Measurements from ENCODE around the gene MAD1L1.

Gene MAD1L1

GRCh38 chr7:2142386-2142785 lies 90.4 kb downstream of the MAD1L1 start:
- Mint-ChIP-seq H3K27ac (no peak overlapping the region), H3K36me3 (peaks cover 6% of the 10 kb centered on the region), H3K9me3 (no peaks in the 10 kb centered on the region), H3K27me3 (no peaks in the 10 kb centered on the region), H3K4me1 (peaks cover 11% of the 10 kb centered on the region), H3K4me3 (no peak overlapping the region)
- CTCF ChIA-PET, result no interaction called here
- DNase-seq, result no peak

- Mint-ChIP-seq H3K4me3 (no peak overlapping the region), H3K4me1 (peaks cover 11% of the 10 kb centered on the region), H3K36me3 (peaks cover 6% of the 10 kb centered on the region), H3K27ac (no peak overlapping the region), H3K9me3 (no peaks in the 10 kb centered on the region), H3K27me3 (no peaks in the 10 kb centered on the region)
- DNase-seq, result no peak
- CTCF ChIA-PET, result no interaction called here
These were observed 91.1 kb downstream of the MAD1L1 start for GRCh38 chr7:2141651-2142050.

- no peaks in the 10 kb centered on the region for H3K27me3 Mint-ChIP-seq
These were observed 91.7 kb downstream of the MAD1L1 start for GRCh38 chr7:2141021-2141410.

GRCh38 chr7:2140216-2141020 lies 92.3 kb downstream of the MAD1L1 start:
- DNase-seq, result no peak
- Mint-ChIP-seq H3K27ac (no peak overlapping the region), H3K4me3 (no peak overlapping the region), H3K27me3 (no peaks in the 10 kb centered on the region), H3K9me3 (no peaks in the 10 kb centered on the region), H3K4me1 (peaks cover 11% of the 10 kb centered on the region), H3K36me3 (peaks cover 6% of the 10 kb centered on the region)
- CTCF ChIA-PET, result no interaction called here

More at GRCh38 chr7:2141021-2141410, 91.7 kb downstream of the MAD1L1 start:
- DNase-seq, result no peak
- CTCF ChIA-PET, result no interaction called here
- peaks cover 11% of the 10 kb centered on the region for H3K4me1 Mint-ChIP-seq
- no peak overlapping the region for H3K27ac Mint-ChIP-seq
- H3K36me3 Mint-ChIP-seq, result peaks cover 6% of the 10 kb centered on the region
- no peaks in the 10 kb centered on the region for H3K9me3 Mint-ChIP-seq
- H3K4me3 Mint-ChIP-seq, result no peak overlapping the region

- Mint-ChIP-seq H3K4me1 (peaks cover 11% of the 10 kb centered on the region), H3K27ac (peak overlapping the region; percentile 5), H3K36me3 (peaks cover 5% of the 10 kb centered on the region), H3K27me3 (no peaks in the 10 kb centered on the region), H3K9me3 (no peaks in the 10 kb centered on the region), H3K4me3 (no peak overlapping the region)
- CTCF ChIA-PET, result no interaction called here
- DNase-seq, result no peak
These were observed 93.6 kb downstream of the MAD1L1 start for GRCh38 chr7:2139004-2139699.

GRCh38 chr7:2138146-2138765 lies 94.5 kb downstream of the MAD1L1 start:
- CTCF ChIA-PET, result no interaction called here
- H3K27me3 Mint-ChIP-seq, result no peaks in the 10 kb centered on the region

GRCh38 chr7:2134740-2135139 lies 98.0 kb downstream of the MAD1L1 start:
- H3K4me1 Mint-ChIP-seq, result peaks cover 11% of the 10 kb centered on the region
- no peak overlapping the region for H3K27ac Mint-ChIP-seq
- H3K4me3 Mint-ChIP-seq, result no peak overlapping the region
- no peak for DNase-seq
- CTCF ChIA-PET, result no interaction called here
- H3K27me3 Mint-ChIP-seq, result no peaks in the 10 kb centered on the region
- H3K9me3 Mint-ChIP-seq, result no peaks in the 10 kb centered on the region
- H3K36me3 Mint-ChIP-seq, result peaks cover 5% of the 10 kb centered on the region

More at GRCh38 chr7:2138146-2138765, 94.5 kb downstream of the MAD1L1 start:
- H3K4me3 Mint-ChIP-seq, result peak overlapping the region; percentile 35
- peaks cover 5% of the 10 kb centered on the region for H3K36me3 Mint-ChIP-seq
- H3K27ac Mint-ChIP-seq, result peak overlapping the region; percentile 86
- peaks cover 11% of the 10 kb centered on the region for H3K4me1 Mint-ChIP-seq
- no peaks in the 10 kb centered on the region for H3K9me3 Mint-ChIP-seq
- DNase-seq, result peak; percentile 79

- CTCF ChIA-PET, result no interaction called here
These were observed 100.5 kb downstream of the MAD1L1 start for GRCh38 chr7:2132243-2132642.

GRCh38 chr7:2131800-2132199 lies 100.9 kb downstream of the MAD1L1 start:
- Mint-ChIP-seq H3K4me1 (no peaks in the 10 kb centered on the region), H3K27me3 (no peaks in the 10 kb centered on the region), H3K4me3 (no peak overlapping the region), H3K9me3 (no peaks in the 10 kb centered on the region), H3K27ac (no peak overlapping the region), H3K36me3 (no peaks in the 10 kb centered on the region)
- CTCF ChIA-PET, result no interaction called here
- no peak for DNase-seq

More at GRCh38 chr7:2132243-2132642, 100.5 kb downstream of the MAD1L1 start:
- H3K4me3 Mint-ChIP-seq, result no peak overlapping the region
- H3K4me1 Mint-ChIP-seq, result no peaks in the 10 kb centered on the region
- H3K9me3 Mint-ChIP-seq, result no peaks in the 10 kb centered on the region
- no peaks in the 10 kb centered on the region for H3K27me3 Mint-ChIP-seq
- no peak for DNase-seq
- H3K27ac Mint-ChIP-seq, result no peak overlapping the region
- no peaks in the 10 kb centered on the region for H3K36me3 Mint-ChIP-seq

GRCh38 chr7:2131341-2131740 lies 101.4 kb downstream of the MAD1L1 start:
- H3K27ac Mint-ChIP-seq, result no peak overlapping the region
- H3K27me3 Mint-ChIP-seq, result no peaks in the 10 kb centered on the region
- no peaks in the 10 kb centered on the region for H3K9me3 Mint-ChIP-seq
- H3K4me1 Mint-ChIP-seq, result no peaks in the 10 kb centered on the region
- CTCF ChIA-PET, result interaction anchor here (0.8 kb wide), 1 partner anchor 12 kb away, joined by 4 read pairs; no protein-coding TSS in a partner anchor
- no peaks in the 10 kb centered on the region for H3K36me3 Mint-ChIP-seq
- no peak for DNase-seq
- H3K4me3 Mint-ChIP-seq, result no peak overlapping the region

- Mint-ChIP-seq H3K4me1 (no peaks in the 10 kb centered on the region), H3K27me3 (no peaks in the 10 kb centered on the region), H3K9me3 (no peaks in the 10 kb centered on the region), H3K36me3 (no peaks in the 10 kb centered on the region), H3K27ac (no peak overlapping the region), H3K4me3 (no peak overlapping the region)
- DNase-seq, result no peak
- CTCF ChIA-PET, result no interaction called here
These were observed 102.7 kb downstream of the MAD1L1 start for GRCh38 chr7:2130096-2130375.

GRCh38 chr7:2129323-2130095 lies 103.2 kb downstream of the MAD1L1 start:
- no peak for DNase-seq
- H3K27me3 Mint-ChIP-seq, result no peaks in the 10 kb centered on the region
- H3K4me1 Mint-ChIP-seq, result no peaks in the 10 kb centered on the region
- no peak overlapping the region for H3K27ac Mint-ChIP-seq
- no peak overlapping the region for H3K4me3 Mint-ChIP-seq
- H3K36me3 Mint-ChIP-seq, result no peaks in the 10 kb centered on the region
- CTCF ChIA-PET, result no interaction called here
- no peaks in the 10 kb centered on the region for H3K9me3 Mint-ChIP-seq

- Mint-ChIP-seq H3K27me3 (no peaks in the 10 kb centered on the region), H3K9me3 (no peaks in the 10 kb centered on the region), H3K27ac (no peak overlapping the region), H3K4me1 (no peaks in the 10 kb centered on the region), H3K4me3 (no peak overlapping the region), H3K36me3 (no peaks in the 10 kb centered on the region)
- CTCF ChIA-PET, result no interaction called here
- no peak for DNase-seq
These were observed 104.0 kb downstream of the MAD1L1 start for GRCh38 chr7:2128601-2129322.

GRCh38 chr7:2126621-2127020 lies 106.1 kb downstream of the MAD1L1 start:
- CTCF ChIA-PET, result no interaction called here
- H3K9me3 Mint-ChIP-seq, result no peaks in the 10 kb centered on the region
- no peak overlapping the region for H3K4me3 Mint-ChIP-seq
- H3K36me3 Mint-ChIP-seq, result no peaks in the 10 kb centered on the region
- no peak overlapping the region for H3K27ac Mint-ChIP-seq
- DNase-seq, result no peak
- H3K27me3 Mint-ChIP-seq, result no peaks in the 10 kb centered on the region
- H3K4me1 Mint-ChIP-seq, result no peaks in the 10 kb centered on the region
